Measurements from ENCODE around the gene RSRP1.
"Not testable (repeated sequence)": the region's sequence is repeated elsewhere in the genome, so short reads cannot be mapped to it uniquely, and the experiment has no call there.

GRCh38 chr1:25287164-25287563 is 39.9 kb upstream of the RSRP1 start:
- TF ChIP-seq HNRNPH1 (optimal IDR thresholded peaks at IDR 0.05; ENCODE audit: low read depth, low read length); CEBPB (IDR thresholded peaks at IDR 0.05; ENCODE audit: borderline replicate concordance, low read depth, low read length); MYNN (CRISPR knock-in tag; IDR thresholded peaks at IDR 0.05; ENCODE audit: low read depth); POLR2AphosphoS5 (IDR thresholded peaks at IDR 0.05; ENCODE audit: low read depth, low read length); NFRKB (IDR thresholded peaks at IDR 0.05); RAD21 (CRISPR knock-in tag; IDR thresholded peaks at IDR 0.05); ZFX (CRISPR knock-in tag; IDR thresholded peaks at IDR 0.05; ENCODE audit: low read depth); SRSF9 (IDR thresholded peaks at IDR 0.05; ENCODE audit: borderline replicate concordance, insufficient read depth, low read depth, low read length, poor library complexity, severe bottlenecking); MAFF (IDR thresholded peaks at IDR 0.05; ENCODE audit: low read depth, low read length); ZFYVE20 (CRISPR knock-in tag; IDR thresholded peaks at IDR 0.05; ENCODE audit: borderline replicate concordance, low read depth): not testable (repeated sequence)
- TF ChIP-seq, protein P1, sequence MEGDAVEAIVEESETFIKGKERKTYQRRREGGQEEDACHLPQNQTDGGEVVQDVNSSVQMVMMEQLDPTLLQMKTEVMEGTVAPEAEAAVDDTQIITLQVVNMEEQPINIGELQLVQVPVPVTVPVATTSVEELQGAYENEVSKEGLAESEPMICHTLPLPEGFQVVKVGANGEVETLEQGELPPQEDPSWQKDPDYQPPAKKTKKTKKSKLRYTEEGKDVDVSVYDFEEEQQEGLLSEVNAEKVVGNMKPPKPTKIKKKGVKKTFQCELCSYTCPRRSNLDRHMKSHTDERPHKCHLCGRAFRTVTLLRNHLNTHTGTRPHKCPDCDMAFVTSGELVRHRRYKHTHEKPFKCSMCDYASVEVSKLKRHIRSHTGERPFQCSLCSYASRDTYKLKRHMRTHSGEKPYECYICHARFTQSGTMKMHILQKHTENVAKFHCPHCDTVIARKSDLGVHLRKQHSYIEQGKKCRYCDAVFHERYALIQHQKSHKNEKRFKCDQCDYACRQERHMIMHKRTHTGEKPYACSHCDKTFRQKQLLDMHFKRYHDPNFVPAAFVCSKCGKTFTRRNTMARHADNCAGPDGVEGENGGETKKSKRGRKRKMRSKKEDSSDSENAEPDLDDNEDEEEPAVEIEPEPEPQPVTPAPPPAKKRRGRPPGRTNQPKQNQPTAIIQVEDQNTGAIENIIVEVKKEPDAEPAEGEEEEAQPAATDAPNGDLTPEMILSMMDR (CRISPR knock-in tag; IDR thresholded peaks at IDR 0.05), result not testable (repeated sequence)
- TF ChIP-seq, protein P2, sequence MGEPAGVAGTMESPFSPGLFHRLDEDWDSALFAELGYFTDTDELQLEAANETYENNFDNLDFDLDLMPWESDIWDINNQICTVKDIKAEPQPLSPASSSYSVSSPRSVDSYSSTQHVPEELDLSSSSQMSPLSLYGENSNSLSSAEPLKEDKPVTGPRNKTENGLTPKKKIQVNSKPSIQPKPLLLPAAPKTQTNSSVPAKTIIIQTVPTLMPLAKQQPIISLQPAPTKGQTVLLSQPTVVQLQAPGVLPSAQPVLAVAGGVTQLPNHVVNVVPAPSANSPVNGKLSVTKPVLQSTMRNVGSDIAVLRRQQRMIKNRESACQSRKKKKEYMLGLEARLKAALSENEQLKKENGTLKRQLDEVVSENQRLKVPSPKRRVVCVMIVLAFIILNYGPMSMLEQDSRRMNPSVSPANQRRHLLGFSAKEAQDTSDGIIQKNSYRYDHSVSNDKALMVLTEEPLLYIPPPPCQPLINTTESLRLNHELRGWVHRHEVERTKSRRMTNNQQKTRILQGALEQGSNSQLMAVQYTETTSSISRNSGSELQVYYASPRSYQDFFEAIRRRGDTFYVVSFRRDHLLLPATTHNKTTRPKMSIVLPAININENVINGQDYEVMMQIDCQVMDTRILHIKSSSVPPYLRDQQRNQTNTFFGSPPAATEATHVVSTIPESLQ (CRISPR knock-in tag; conservative IDR thresholded peaks at IDR 0.05), result not testable (repeated sequence)
